ENCODE results near the gene GDF11.

The GDF11 gene

GRCh38 chr12:55707219-55707671, 35.7 kb upstream of the GDF11 start:
- no peak for DNase-seq (ENCODE audit: low read depth in 2 of 2)

GRCh38 chr12:55707841-55708694, 34.9 kb upstream of the GDF11 start, which contains the start of gene ITGA7:
TSS of gene ITGA7 (minus strand) at chr12:55707904. CDS start at chr12:55707682, 222 bp downstream.
- DNase-seq (ENCODE audit: low read depth in 2 of 2): peak; percentile 24 to 46

GRCh38 chr12:55708695-55709233, 34.2 kb upstream of the GDF11 start:
- no peak for DNase-seq (ENCODE audit: low read depth in 2 of 2)

- no peak for DNase-seq (ENCODE audit: low read depth in 2 of 2)
These were observed 31.0 kb upstream of the GDF11 start for GRCh38 chr12:55711786-55712553.

- no peak for DNase-seq (ENCODE audit: low read depth in 2 of 2)
These were observed 30.1 kb upstream of the GDF11 start for GRCh38 chr12:55712700-55713415.

GRCh38 chr12:55713721-55714120, 29.2 kb upstream of the GDF11 start:
- DNase-seq (ENCODE audit: low read depth in 2 of 2): no peak

GRCh38 chr12:55715169-55715764, 27.7 kb upstream of the GDF11 start:
- no peak for DNase-seq (ENCODE audit: low read depth in 2 of 2)

GRCh38 chr12:55715833-55716581, 26.9 kb upstream of the GDF11 start, which contains the start of gene BLOC1S1:
TSS of gene BLOC1S1 (plus strand) at chr12:55716046. CDS start at chr12:55716052, 6 bp downstream.
- peak; percentile 78 to 85 for DNase-seq (ENCODE audit: low read depth in 2 of 2)

- no peak for DNase-seq (ENCODE audit: low read depth in 2 of 2)
These were observed 26.4 kb upstream of the GDF11 start for GRCh38 chr12:55716582-55716957.

GRCh38 chr12:55717011-55718007, 25.6 kb upstream of the GDF11 start:
- no peak for DNase-seq (ENCODE audit: low read depth in 2 of 2)

GRCh38 chr12:55718015-55718414, 24.9 kb upstream of the GDF11 start:
- no peak for DNase-seq (ENCODE audit: low read depth in 2 of 2)

GRCh38 chr12:55718624-55719275, 24.2 kb upstream of the GDF11 start:
- no peak for DNase-seq (ENCODE audit: low read depth in 2 of 2)

- DNase-seq (ENCODE audit: low read depth in 2 of 2): no peak
These were observed 23.6 kb upstream of the GDF11 start for GRCh38 chr12:55719371-55719770.

- no peak for DNase-seq (ENCODE audit: low read depth in 2 of 2)
These were observed 22.8 kb upstream of the GDF11 start, which contains the start of gene RDH5 for GRCh38 chr12:55720071-55720564. TSS of gene RDH5 (plus strand) at chr12:55720393. CDS start at chr12:55721185, 792 bp downstream.

- DNase-seq (ENCODE audit: low read depth in 2 of 2): no peak
These were observed 22.0 kb upstream of the GDF11 start for GRCh38 chr12:55720894-55721444.

- no peak for DNase-seq (ENCODE audit: low read depth in 2 of 2)
These were observed 21.2 kb upstream of the GDF11 start for GRCh38 chr12:55721601-55722213.

- no peak for DNase-seq (ENCODE audit: low read depth in 2 of 2)
These were observed 20.0 kb upstream of the GDF11 start for GRCh38 chr12:55722948-55723347.
